ENCODE data around the gene ZNF845.
"Not testable (repeated sequence)": the region's sequence is repeated elsewhere in the genome, so short reads cannot be mapped to it uniquely, and the experiment has no call there.

Gene ZNF845

GRCh38 chr19:53333463-53334449, at the start of gene ZNF845:
ZNF845 (plus strand) TSS chr19:53333749; CDS start chr19:53341308, 7,559 bp downstream.
- ATAC-seq (ENCODE audit: low read depth): peak; percentile 95
- Histone ChIP-seq H3K27ac (ENCODE audit: poor library complexity, severe bottlenecking) (peak within 1 kb of the TSS; percentile 31), H3K27me3 (ENCODE audit: insufficient read depth, poor library complexity, severe bottlenecking) (no peaks in the 10 kb centered on the region), H3K9me3 (ENCODE audit: severe bottlenecking) (no peaks in the 10 kb centered on the region), H3K4me3 (ENCODE audit: severe bottlenecking) (peak within 1 kb of the TSS; percentile 56), H3K4me1 (ENCODE audit: insufficient read depth, poor library complexity, severe bottlenecking) (no peaks in the 10 kb centered on the region), H3K36me3 (ENCODE audit: low read depth) (no peaks in the 10 kb centered on the region; the same call in 1 of the 2 replicates)
- no peak for TF ChIP-seq CTCF (IDR thresholded peaks at IDR 0.05; ENCODE audit: poor library complexity, severe bottlenecking)
- DNase-seq (ENCODE audit: low spot score): peak; percentile 94

GRCh38 chr19:53285087-53285486, 48.5 kb upstream of the ZNF845 start:
- TF ChIP-seq CTCF (IDR thresholded peaks at IDR 0.05; ENCODE audit: poor library complexity, severe bottlenecking): no peak
- H3K36me3 ChIP-seq (ENCODE audit: low read depth): no peaks in the 10 kb centered on the region
- ATAC-seq (ENCODE audit: low read depth) (no peak), DNase-seq (ENCODE audit: low spot score) (no peak)
- no peaks in the 10 kb centered on the region for H3K4me1 ChIP-seq (ENCODE audit: insufficient read depth, poor library complexity, severe bottlenecking)
- no peaks in the 10 kb centered on the region for H3K27me3 ChIP-seq (ENCODE audit: insufficient read depth, poor library complexity, severe bottlenecking)
- no peak overlapping the region for H3K27ac ChIP-seq (ENCODE audit: poor library complexity, severe bottlenecking)
- H3K9me3 ChIP-seq (ENCODE audit: severe bottlenecking): no peaks in the 10 kb centered on the region
- no peak overlapping the region for H3K4me3 ChIP-seq (ENCODE audit: severe bottlenecking)

GRCh38 chr19:53290758-53291549, 42.6 kb upstream of the ZNF845 start:
- no peak for ATAC-seq (ENCODE audit: low read depth)
- peaks cover 10% of the 10 kb centered on the region for H3K9me3 ChIP-seq (ENCODE audit: severe bottlenecking)

GRCh38 chr19:53294786-53295441, 38.6 kb upstream of the ZNF845 start:
- ATAC-seq (ENCODE audit: low read depth): no peak
- Histone ChIP-seq H3K4me3 (ENCODE audit: severe bottlenecking) (no peak overlapping the region), H3K27me3 (ENCODE audit: insufficient read depth, poor library complexity, severe bottlenecking) (no peaks in the 10 kb centered on the region), H3K36me3 (ENCODE audit: low read depth) (no peaks in the 10 kb centered on the region), H3K4me1 (ENCODE audit: insufficient read depth, poor library complexity, severe bottlenecking) (no peaks in the 10 kb centered on the region), H3K27ac (ENCODE audit: poor library complexity, severe bottlenecking) (no peak overlapping the region), H3K9me3 (ENCODE audit: severe bottlenecking) (peaks cover 10% of the 10 kb centered on the region)
- no peak for DNase-seq (ENCODE audit: low spot score)
- no peak for TF ChIP-seq CTCF (IDR thresholded peaks at IDR 0.05; ENCODE audit: poor library complexity, severe bottlenecking)

More at GRCh38 chr19:53290758-53291549, 42.6 kb upstream of the ZNF845 start:
- Histone ChIP-seq H3K27ac (ENCODE audit: poor library complexity, severe bottlenecking) (no peak overlapping the region), H3K4me1 (ENCODE audit: insufficient read depth, poor library complexity, severe bottlenecking) (no peaks in the 10 kb centered on the region), H3K4me3 (ENCODE audit: severe bottlenecking) (no peak overlapping the region), H3K27me3 (ENCODE audit: insufficient read depth, poor library complexity, severe bottlenecking) (no peaks in the 10 kb centered on the region), H3K36me3 (ENCODE audit: low read depth) (no peaks in the 10 kb centered on the region)
- TF ChIP-seq CTCF (IDR thresholded peaks at IDR 0.05; ENCODE audit: poor library complexity, severe bottlenecking): no peak
- no peak for DNase-seq (ENCODE audit: low spot score)

GRCh38 chr19:53301341-53301740, 32.2 kb upstream of the ZNF845 start:
- H3K9me3 ChIP-seq (ENCODE audit: severe bottlenecking); H3K27ac ChIP-seq (ENCODE audit: poor library complexity, severe bottlenecking); H3K36me3 ChIP-seq (ENCODE audit: low read depth); ATAC-seq (ENCODE audit: low read depth); H3K4me3 ChIP-seq (ENCODE audit: severe bottlenecking); H3K4me1 ChIP-seq (ENCODE audit: insufficient read depth, poor library complexity, severe bottlenecking); DNase-seq (ENCODE audit: low spot score); H3K27me3 ChIP-seq (ENCODE audit: insufficient read depth, poor library complexity, severe bottlenecking): not testable (repeated sequence)
